WTC11 (cell line): Measurements from ENCODE around the gene CPA4. TPM values are rescaled to one million over a fixed set of nuclear protein-coding genes. Genes with fewer than 3 reads are reported as not detected.

ENCODE experiments used
- ATAC-seq: fragments of 200-7000 bp; cut with Tn5 transposase; 2 replicates; pipeline ENCODE4 v1.10.0; 2021; ENCODE audit warnings: mild to moderate bottlenecking, moderate library complexity
- CTCF ChIA-PET: fragments of 300-600 bp; sonication (Branson Sonifier 250); formaldehyde crosslinking; loops from one replicate; lab custom pipeline; 2021; ENCODE audit warnings: antibody characterized with exemption; lab: Charles Lee
- POLR2A ChIA-PET: fragments of 350-600 bp; sonication (Branson Sonifier 250); formaldehyde crosslinking; loops from one replicate; lab custom pipeline; 2021; ENCODE audit warnings: antibody characterized with exemption; lab: Charles Lee
- DNase-seq: peaks from one replicate; pipeline ENCODE4 v3.0.0; 2021; ENCODE audit warnings: low spot score
- H3K27ac Mint-ChIP-seq: 2 replicates; pipeline ENCODE4 v1.8.0; 2021; ENCODE audit warnings: mixed read lengths
- H3K27me3 Mint-ChIP-seq: 2 replicates; pipeline ENCODE4 v1.8.0; 2021; ENCODE audit warnings: low read depth, mild to moderate bottlenecking, moderate library complexity, mixed read lengths
- H3K36me3 Mint-ChIP-seq: 2 replicates; pipeline ENCODE4 v1.8.0; 2021; ENCODE audit warnings: mixed read lengths
- H3K4me1 Mint-ChIP-seq: 2 replicates; pipeline ENCODE4 v1.8.0; 2022; ENCODE audit warnings: mixed read lengths
- H3K4me3 Mint-ChIP-seq: 2 replicates; pipeline ENCODE4 v1.8.0; 2021; ENCODE audit warnings: mild to moderate bottlenecking, moderate library complexity, mixed read lengths
- H3K9me3 Mint-ChIP-seq: 2 replicates; pipeline ENCODE4 v1.8.0; 2021; ENCODE audit warnings: mixed read lengths
- GRHL2 ChIP-seq: fragments of 250-450 bp; sonication (Bioruptor Pico); IDR thresholded peaks from 2 replicates; pipeline ENCODE4 v1.8.0; 2022; ENCODE audit warnings: mild to moderate bottlenecking, moderate library complexity; ENCODE audit not compliant: insufficient replicate concordance, severe bottlenecking
- HMGA2 ChIP-seq: fragments of 250-450 bp; sonication (Bioruptor Pico); IDR thresholded peaks from 2 replicates; pipeline ENCODE4 v1.4.0; 2021; ENCODE audit warnings: mild to moderate bottlenecking, moderate library complexity
- NFE2L1 ChIP-seq: sonication (generic); formaldehyde crosslinking; IDR thresholded peaks from 2 replicates; pipeline ENCODE4 v1.8.1; 2023; ENCODE audit warnings: missing genetic modification reagents
- SMAD4 ChIP-seq: sonication (generic); formaldehyde crosslinking; IDR thresholded peaks from 2 replicates; pipeline ENCODE4 v1.8.0; 2022; ENCODE audit warnings: mild to moderate bottlenecking, missing genetic modification reagents
- TP53 ChIP-seq: sonication (generic); formaldehyde crosslinking; IDR thresholded peaks from 2 replicates; pipeline ENCODE4 v1.8.1; 2023; ENCODE audit warnings: mild to moderate bottlenecking, missing genetic modification reagents
- ZNF416 ChIP-seq: fragments of 250-450 bp; sonication (Bioruptor Pico); IDR thresholded peaks from 2 replicates; pipeline ENCODE4 v1.9.0; 2021; ENCODE audit warnings: mild to moderate bottlenecking, inconsistent platforms
- total RNA-seq: library from RNA; stranded (reverse); gene quantifications from 3 replicates; pipeline ENCODE4 v1.2.3, GENCODE V29; 2021
- TF ChIP-seq, protein P1 (sequence below): sonication (generic); formaldehyde crosslinking; IDR thresholded peaks from 2 replicates; pipeline ENCODE4 v1.8.0; 2023; ENCODE audit warnings: missing genetic modification reagents, mild to moderate bottlenecking, borderline replicate concordance
- TF ChIP-seq, protein P2 (sequence below): sonication (generic); formaldehyde crosslinking; IDR thresholded peaks from 2 replicates; pipeline ENCODE4 v1.8.1; 2023; ENCODE audit warnings: mild to moderate bottlenecking, missing genetic modification reagents, moderate library complexity
- TF ChIP-seq, protein P3 (sequence below): sonication (generic); formaldehyde crosslinking; IDR thresholded peaks from 2 replicates; pipeline ENCODE4 v1.8.1; 2022; ENCODE audit warnings: low read depth, missing genetic modification reagents, borderline replicate concordance
- TF ChIP-seq, protein P4 (sequence below): sonication (generic); formaldehyde crosslinking; IDR thresholded peaks from 2 replicates; pipeline ENCODE4 v1.8.1; 2023; ENCODE audit warnings: mild to moderate bottlenecking, missing genetic modification reagents
- TF ChIP-seq, protein P5 (sequence below): sonication (generic); formaldehyde crosslinking; IDR thresholded peaks from 2 replicates; pipeline ENCODE4 v1.8.1; 2023; ENCODE audit warnings: mild to moderate bottlenecking, moderate library complexity, missing genetic modification reagents

CPA4 gene
- total RNA-seq, 1 experiment from 2014 or later: not detected

DNA sequence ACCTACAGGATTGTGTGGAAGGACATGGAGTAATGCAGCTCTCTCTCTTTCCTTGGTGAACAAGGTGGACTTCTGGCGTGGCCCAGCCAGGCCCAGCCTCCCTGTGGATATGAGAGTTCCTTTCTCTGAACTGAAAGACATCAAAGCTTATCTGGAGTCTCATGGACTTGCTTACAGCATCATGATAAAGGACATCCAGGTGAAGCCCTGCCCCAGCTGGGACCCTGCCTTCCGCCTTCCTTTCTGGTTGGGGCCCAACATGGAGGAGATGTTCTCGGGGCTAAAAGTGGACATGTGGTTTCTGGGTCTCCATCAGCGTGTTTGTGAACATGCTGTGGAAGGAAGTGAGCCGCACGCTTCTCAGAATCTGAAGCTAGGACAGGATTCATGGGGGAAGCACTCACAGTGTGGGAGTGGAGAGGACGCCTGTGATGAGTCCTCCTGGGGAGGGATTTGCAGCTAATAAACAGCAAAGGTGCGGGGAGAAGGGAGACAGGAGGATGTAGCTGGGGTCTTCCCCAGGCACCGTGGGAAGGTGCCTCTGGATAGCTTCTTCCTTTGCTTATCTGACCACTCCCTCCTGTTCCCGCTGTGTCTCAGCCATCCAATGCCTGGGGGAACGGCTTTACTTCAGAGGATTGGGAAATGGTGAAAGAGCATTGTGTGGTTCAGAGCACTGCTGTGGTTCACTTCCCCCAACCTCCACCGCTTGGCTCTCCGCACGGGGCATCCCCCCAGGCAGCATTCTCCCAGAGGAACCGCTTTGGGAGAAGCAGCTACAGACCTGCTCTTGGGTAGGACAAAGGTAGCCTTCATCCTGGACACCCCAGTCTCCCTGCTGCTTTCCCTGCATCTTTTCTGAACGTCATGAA lies 57.2 kb downstream of the CPA4 start:
- H3K27ac Mint-ChIP-seq: no peak overlapping the region
- no peak for DNase-seq

DNA sequence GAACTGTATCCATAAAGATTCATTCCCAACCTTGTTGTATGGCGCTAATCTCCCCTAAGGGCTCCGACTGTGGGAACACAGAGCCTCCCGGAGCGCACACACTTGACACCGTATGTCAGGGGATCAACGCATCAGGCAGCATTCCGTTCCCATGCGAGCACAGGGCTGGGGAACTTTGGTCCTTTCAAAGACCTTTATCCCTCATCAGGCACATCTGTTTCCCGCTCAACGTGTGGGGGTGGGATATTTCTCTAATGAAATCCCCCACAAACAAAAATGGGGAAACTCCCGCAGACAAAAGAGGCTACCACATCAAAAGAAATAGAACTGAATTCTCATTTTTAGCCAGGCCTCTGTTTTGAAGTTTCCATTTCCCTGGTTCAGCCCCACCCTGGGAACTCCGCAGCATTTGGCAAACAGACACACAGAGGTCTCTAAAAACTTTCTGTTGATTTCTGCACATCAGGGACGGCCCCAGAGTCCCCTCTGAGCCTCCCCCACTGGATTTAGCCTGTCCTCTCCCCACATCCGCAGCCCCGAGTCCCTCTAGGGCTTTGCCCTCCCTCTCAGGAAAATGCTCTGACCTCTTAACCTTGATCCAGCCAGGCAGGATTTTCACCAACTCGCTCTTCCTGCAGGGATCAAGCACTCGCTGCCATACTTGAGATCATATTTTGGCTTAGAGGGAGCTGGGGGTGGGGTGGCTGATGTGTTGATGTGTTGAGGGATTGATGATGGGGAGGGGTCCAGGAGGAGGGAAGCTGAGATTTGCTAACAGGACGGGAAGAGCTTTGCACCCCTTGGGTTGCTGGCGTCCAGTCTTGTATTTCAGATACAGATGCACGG lies 58.2 kb downstream of the CPA4 start:
- Mint-ChIP-seq H3K27ac (no peak overlapping the region), H3K36me3 (no peaks in the 10 kb centered on the region), H3K4me1 (peaks cover 42% of the 10 kb centered on the region), H3K4me3 (no peak overlapping the region), H3K27me3 (no peaks in the 10 kb centered on the region; the same call in 1 of the 2 replicates), H3K9me3 (no peaks in the 10 kb centered on the region)
- ChIA-PET CTCF (no interaction called here), POLR2A (no interaction called here)
- no peak for DNase-seq
- TF ChIP-seq NFE2L1 (CRISPR knock-in tag): no peak
- TF ChIP-seq, protein P1, sequence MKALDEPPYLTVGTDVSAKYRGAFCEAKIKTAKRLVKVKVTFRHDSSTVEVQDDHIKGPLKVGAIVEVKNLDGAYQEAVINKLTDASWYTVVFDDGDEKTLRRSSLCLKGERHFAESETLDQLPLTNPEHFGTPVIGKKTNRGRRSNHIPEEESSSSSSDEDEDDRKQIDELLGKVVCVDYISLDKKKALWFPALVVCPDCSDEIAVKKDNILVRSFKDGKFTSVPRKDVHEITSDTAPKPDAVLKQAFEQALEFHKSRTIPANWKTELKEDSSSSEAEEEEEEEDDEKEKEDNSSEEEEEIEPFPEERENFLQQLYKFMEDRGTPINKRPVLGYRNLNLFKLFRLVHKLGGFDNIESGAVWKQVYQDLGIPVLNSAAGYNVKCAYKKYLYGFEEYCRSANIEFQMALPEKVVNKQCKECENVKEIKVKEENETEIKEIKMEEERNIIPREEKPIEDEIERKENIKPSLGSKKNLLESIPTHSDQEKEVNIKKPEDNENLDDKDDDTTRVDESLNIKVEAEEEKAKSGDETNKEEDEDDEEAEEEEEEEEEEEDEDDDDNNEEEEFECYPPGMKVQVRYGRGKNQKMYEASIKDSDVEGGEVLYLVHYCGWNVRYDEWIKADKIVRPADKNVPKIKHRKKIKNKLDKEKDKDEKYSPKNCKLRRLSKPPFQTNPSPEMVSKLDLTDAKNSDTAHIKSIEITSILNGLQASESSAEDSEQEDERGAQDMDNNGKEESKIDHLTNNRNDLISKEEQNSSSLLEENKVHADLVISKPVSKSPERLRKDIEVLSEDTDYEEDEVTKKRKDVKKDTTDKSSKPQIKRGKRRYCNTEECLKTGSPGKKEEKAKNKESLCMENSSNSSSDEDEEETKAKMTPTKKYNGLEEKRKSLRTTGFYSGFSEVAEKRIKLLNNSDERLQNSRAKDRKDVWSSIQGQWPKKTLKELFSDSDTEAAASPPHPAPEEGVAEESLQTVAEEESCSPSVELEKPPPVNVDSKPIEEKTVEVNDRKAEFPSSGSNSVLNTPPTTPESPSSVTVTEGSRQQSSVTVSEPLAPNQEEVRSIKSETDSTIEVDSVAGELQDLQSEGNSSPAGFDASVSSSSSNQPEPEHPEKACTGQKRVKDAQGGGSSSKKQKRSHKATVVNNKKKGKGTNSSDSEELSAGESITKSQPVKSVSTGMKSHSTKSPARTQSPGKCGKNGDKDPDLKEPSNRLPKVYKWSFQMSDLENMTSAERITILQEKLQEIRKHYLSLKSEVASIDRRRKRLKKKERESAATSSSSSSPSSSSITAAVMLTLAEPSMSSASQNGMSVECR (CRISPR knock-in tag): no peak
- TF ChIP-seq HMGA2 (CRISPR knock-in tag): 0 out of 2 replicates have a peak, but pooled peaks have one; percentile 3
- no peak for ATAC-seq

More for the DNA sequence above, 57.2 kb downstream of the CPA4 start:
- H3K27me3 Mint-ChIP-seq: no peaks in the 10 kb centered on the region; the same call in 1 of the 2 replicates
- H3K4me1 Mint-ChIP-seq: peaks cover 44% of the 10 kb centered on the region
- H3K4me3 Mint-ChIP-seq: no peak overlapping the region
- POLR2A ChIA-PET: no interaction called here
- no peaks in the 10 kb centered on the region for H3K9me3 Mint-ChIP-seq
- H3K36me3 Mint-ChIP-seq: no peaks in the 10 kb centered on the region
- TF ChIP-seq, protein P2, sequence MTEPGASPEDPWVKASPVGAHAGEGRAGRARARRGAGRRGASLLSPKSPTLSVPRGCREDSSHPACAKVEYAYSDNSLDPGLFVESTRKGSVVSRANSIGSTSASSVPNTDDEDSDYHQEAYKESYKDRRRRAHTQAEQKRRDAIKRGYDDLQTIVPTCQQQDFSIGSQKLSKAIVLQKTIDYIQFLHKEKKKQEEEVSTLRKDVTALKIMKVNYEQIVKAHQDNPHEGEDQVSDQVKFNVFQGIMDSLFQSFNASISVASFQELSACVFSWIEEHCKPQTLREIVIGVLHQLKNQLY (CRISPR knock-in tag): 0 out of 2 replicates have a peak, but pooled peaks have one; percentile 61
- no peak for TF ChIP-seq SMAD4
- peak; percentile 27 for ATAC-seq
- CTCF ChIA-PET: interaction anchor here (0.6 to 0.7 kb wide), 2 partner anchors 13 to 32 kb away, joined by 3 read pairs; no protein-coding TSS in a partner anchor

DNA sequence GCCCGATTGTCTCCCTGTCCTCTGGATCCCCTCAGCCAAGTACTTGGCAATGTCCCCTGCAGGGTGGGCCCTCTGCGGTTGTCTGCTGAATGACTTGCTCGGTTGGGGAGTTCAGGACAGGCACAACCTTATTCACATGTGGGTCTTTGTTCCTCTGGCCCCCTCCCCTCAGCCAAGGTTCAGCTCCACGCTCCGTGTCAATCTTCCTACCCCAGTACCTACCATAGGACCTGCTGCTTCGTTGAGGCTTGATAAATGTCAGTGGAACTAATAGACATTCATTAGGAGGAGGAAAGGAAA lies 58.8 kb downstream of the CPA4 start:
- POLR2A ChIA-PET: interaction anchor here (0.6 kb wide), 1 partner anchor 223 kb away, joined by 3 read pairs; no protein-coding TSS in a partner anchor
- H3K27ac Mint-ChIP-seq: no peak overlapping the region
- ATAC-seq: no peak
- no peak overlapping the region for H3K4me3 Mint-ChIP-seq
- peaks cover 48% of the 10 kb centered on the region for H3K4me1 Mint-ChIP-seq
- H3K36me3 Mint-ChIP-seq: no peaks in the 10 kb centered on the region
- CTCF ChIA-PET: no interaction called here
- no peaks in the 10 kb centered on the region; the same call in 1 of the 2 replicates for H3K27me3 Mint-ChIP-seq
- TF ChIP-seq TP53 (CRISPR knock-in tag): no peak
- TF ChIP-seq, all 79 proteins: peak for 0
- DNase-seq: no peak
- no peaks in the 10 kb centered on the region for H3K9me3 Mint-ChIP-seq

DNA sequence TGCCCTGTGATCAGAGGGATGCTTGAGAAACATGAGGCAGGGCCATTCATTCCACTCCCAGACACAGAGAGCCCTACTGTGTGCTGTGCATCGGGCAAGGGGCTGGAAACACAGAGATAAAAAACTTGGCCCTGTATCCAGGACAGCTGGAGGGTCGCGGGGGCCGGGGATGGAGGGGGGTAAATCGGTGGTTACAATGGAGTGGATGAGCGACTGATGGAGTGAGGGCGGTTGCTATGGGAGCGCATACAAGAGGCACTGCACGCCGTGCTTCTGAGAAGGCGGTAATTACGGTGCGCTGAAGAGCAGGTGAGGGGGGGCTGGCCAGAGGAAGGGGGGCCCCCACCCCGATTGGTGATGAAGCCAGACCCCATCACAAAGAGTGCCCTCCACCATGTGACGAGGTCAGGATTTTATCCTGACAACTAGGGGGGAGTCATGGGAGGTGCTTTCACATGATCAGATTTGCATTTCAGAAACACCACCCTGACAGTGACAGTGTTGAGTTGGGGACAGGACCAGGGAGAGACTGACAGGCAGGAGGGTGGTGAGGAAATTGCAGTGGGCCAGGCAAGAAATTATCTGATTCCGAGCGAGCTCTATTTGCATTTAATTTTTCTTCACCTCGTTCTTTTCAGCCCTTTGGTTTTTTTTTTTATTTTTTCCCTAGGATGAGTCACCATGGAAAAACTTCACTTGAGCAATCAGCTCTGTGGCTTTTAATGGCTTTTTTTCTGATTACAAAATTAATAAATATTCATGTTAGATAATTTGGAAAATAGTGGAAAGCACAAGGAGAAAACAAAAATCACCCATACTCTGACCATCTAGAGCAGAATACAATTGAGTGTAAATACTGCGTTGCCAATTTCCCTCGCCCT lies 59.5 kb downstream of the CPA4 start:
- no peak overlapping the region for H3K4me3 Mint-ChIP-seq
- ChIA-PET CTCF (no interaction called here), POLR2A (interaction anchor here (0.6 kb wide), 1 partner anchor 222 kb away, joined by 3 read pairs; no protein-coding TSS in a partner anchor)
- no peak overlapping the region for H3K27ac Mint-ChIP-seq
- H3K4me1 Mint-ChIP-seq: peaks cover 54% of the 10 kb centered on the region
- H3K9me3 Mint-ChIP-seq: no peaks in the 10 kb centered on the region
- no peak for DNase-seq
- TF ChIP-seq, protein P3, sequence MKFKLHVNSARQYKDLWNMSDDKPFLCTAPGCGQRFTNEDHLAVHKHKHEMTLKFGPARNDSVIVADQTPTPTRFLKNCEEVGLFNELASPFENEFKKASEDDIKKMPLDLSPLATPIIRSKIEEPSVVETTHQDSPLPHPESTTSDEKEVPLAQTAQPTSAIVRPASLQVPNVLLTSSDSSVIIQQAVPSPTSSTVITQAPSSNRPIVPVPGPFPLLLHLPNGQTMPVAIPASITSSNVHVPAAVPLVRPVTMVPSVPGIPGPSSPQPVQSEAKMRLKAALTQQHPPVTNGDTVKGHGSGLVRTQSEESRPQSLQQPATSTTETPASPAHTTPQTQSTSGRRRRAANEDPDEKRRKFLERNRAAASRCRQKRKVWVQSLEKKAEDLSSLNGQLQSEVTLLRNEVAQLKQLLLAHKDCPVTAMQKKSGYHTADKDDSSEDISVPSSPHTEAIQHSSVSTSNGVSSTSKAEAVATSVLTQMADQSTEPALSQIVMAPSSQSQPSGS (CRISPR knock-in tag): no peak
- TF ChIP-seq, protein P4, sequence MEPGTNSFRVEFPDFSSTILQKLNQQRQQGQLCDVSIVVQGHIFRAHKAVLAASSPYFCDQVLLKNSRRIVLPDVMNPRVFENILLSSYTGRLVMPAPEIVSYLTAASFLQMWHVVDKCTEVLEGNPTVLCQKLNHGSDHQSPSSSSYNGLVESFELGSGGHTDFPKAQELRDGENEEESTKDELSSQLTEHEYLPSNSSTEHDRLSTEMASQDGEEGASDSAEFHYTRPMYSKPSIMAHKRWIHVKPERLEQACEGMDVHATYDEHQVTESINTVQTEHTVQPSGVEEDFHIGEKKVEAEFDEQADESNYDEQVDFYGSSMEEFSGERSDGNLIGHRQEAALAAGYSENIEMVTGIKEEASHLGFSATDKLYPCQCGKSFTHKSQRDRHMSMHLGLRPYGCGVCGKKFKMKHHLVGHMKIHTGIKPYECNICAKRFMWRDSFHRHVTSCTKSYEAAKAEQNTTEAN: no peak
- TF ChIP-seq, protein P2 (CRISPR knock-in tag): no peak
- TF ChIP-seq, protein P5, sequence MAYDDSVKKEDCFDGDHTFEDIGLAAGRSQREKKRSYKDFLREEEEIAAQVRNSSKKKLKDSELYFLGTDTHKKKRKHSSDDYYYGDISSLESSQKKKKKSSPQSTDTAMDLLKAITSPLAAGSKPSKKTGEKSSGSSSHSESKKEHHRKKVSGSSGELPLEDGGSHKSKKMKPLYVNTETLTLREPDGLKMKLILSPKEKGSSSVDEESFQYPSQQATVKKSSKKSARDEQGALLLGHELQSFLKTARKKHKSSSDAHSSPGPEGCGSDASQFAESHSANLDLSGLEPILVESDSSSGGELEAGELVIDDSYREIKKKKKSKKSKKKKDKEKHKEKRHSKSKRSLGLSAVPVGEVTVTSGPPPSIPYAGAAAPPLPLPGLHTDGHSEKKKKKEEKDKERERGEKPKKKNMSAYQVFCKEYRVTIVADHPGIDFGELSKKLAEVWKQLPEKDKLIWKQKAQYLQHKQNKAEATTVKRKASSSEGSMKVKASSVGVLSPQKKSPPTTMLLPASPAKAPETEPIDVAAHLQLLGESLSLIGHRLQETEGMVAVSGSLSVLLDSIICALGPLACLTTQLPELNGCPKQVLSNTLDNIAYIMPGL: no peak
- TF ChIP-seq ZNF416 (CRISPR knock-in tag): no peak
- TF ChIP-seq GRHL2 (CRISPR knock-in tag): no peak
- ATAC-seq: no peak
- H3K36me3 Mint-ChIP-seq: no peaks in the 10 kb centered on the region
- H3K27me3 Mint-ChIP-seq: no peaks in the 10 kb centered on the region; the same call in 1 of the 2 replicates
